ENCODE results near the gene TBC1D2.
A peak's percentile ranks its signal among the peaks of the same experiment; 100 is the strongest.
"Not testable (repeated sequence)": the region's sequence is repeated elsewhere in the genome, so short reads cannot be mapped to it uniquely, and the experiment has no call there.

Gene TBC1D2

GRCh38 chr9:98191671-98192502 lies 63.6 kb downstream of the TBC1D2 start:
- FAIRE-seq (no peak), DNase-seq (ENCODE audit: insufficient read length, low spot score) (peak; percentile 22)

- DNase-seq (ENCODE audit: insufficient read length, low spot score) (no peak), FAIRE-seq (no peak)
Measured at GRCh38 chr9:98191181-98191608, 64.3 kb downstream of the TBC1D2 start.

DNA sequence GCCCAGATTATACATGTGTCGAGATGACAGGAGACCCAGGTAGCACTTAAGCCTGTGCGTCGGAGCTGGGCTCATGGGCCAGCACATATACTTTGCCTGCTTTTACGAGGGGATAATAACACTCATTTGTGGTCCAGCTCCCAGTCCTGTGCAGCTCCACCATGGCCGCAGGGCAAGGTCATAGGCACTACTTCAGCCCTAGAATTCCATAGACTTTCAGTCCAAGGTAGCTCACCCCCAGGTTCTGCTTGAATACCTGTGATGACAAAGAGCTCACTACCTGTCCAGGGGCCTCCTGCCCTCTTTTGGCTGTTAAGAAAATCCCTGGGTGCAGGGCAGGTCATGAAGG lies 64.7 kb downstream of the TBC1D2 start:
- no peak for FAIRE-seq
- no peak for DNase-seq (ENCODE audit: insufficient read length, low spot score)

- DNase-seq (ENCODE audit: insufficient read length, low spot score), result no peak
- FAIRE-seq, result no peak
Measured at GRCh38 chr9:98189412-98189811, 66.0 kb downstream of the TBC1D2 start.

DNA sequence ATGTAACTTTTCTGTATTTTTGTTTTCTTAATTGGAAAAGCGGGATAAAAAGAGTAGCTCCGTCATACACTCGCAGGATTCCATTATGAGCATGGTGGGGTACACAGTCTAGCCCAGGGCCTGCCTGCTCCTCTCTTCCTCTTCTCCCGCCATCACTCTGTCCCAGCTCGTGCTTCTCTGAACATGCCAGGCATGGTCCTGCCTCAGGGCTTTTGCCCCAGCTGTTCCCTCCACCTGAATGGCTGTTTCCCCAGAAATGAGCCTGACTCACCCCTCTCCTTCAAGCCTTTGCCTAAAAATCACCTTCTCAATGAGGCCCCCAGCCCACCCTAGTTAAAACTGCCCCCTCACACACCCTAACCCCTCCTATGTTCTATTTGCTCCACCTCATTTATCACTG lies 67.5 kb downstream of the TBC1D2 start:
- FAIRE-seq, result no peak
- no peak for DNase-seq (ENCODE audit: insufficient read length, low spot score)

- DNase-seq (ENCODE audit: insufficient read length, low spot score) (no peak), FAIRE-seq (no peak)
Measured at GRCh38 chr9:98186236-98186635, 69.2 kb downstream of the TBC1D2 start.

DNA sequence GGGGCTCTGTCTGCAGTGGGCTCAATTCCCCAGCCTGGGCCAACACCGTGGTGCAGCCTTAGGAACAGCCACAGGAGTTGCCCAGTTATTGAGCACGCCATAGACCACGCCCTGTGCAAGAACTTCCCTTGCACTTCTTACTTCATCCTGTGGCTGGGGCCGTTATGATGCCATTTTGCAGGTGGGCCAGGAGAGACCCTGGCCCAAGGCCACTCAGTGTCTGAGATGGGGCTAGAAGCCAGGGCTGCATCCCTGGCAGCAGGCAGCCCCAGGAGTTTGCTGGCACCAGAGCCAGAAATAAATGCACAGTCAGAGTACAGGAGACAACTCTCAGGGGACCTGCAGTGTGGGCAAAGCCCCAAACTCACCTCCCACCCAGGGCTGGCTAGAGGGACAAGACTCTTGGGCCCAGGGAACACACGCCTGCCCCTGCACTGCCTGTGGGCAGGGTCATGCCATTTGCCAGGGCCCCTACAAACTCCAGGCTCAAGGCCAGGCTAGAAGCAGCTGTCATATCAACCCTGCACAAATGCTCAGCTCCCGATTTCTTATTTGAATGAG lies 69.8 kb downstream of the TBC1D2 start:
- FAIRE-seq, result no peak
- no peak for DNase-seq (ENCODE audit: insufficient read length, low spot score)

- DNase-seq (ENCODE audit: insufficient read length, low spot score), result no peak
- no peak for FAIRE-seq
Measured at GRCh38 chr9:98185021-98185567, 70.4 kb downstream of the TBC1D2 start.

- FAIRE-seq (no peak), DNase-seq (ENCODE audit: insufficient read length, low spot score) (no peak)
Measured at GRCh38 chr9:98184326-98184725, 71.1 kb downstream of the TBC1D2 start.

GRCh38 chr9:98182889-98183599 lies 72.4 kb downstream of the TBC1D2 start:
- no peak for DNase-seq (ENCODE audit: insufficient read length, low spot score)
- FAIRE-seq, result no peak

- DNase-seq (ENCODE audit: insufficient read length, low spot score) (no peak), FAIRE-seq (no peak)
Measured at GRCh38 chr9:98182069-98182820, 73.2 kb downstream of the TBC1D2 start.

- no peak for FAIRE-seq
- DNase-seq (ENCODE audit: insufficient read length, low spot score), result no peak
Measured at GRCh38 chr9:98181746-98182068, 73.7 kb downstream of the TBC1D2 start.

DNA sequence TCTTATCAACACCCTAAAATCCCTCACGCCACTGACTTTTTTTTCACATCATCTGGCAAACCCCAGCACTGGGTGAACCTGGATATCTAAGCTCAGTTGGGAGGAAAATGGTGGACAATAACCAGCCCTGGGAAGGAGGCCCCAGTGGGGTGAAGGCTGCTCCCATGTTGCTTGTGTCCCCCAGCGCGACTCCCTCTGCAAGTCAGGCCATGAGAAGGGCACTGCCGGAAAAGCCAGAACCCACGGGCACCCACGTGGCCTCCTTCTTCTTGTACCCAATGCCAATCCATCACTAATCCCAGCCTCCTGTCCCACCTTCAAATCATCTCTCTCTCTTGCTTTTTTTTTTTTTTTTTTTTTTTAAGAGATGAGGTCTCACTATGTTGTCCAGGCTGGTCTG lies 74.5 kb downstream of the TBC1D2 start:
- DNase-seq (ENCODE audit: insufficient read length, low spot score) (no peak), FAIRE-seq (no peak)

- no peak for FAIRE-seq
Measured at GRCh38 chr9:98178874-98179850, 76.3 kb downstream of the TBC1D2 start.

GRCh38 chr9:98176391-98177259 lies 78.8 kb downstream of the TBC1D2 start:
- no peak for FAIRE-seq
- no peak for DNase-seq (ENCODE audit: insufficient read length, low spot score)

More at GRCh38 chr9:98178874-98179850, 76.3 kb downstream of the TBC1D2 start:
- DNase-seq (ENCODE audit: insufficient read length, low spot score), result no peak

- DNase-seq (ENCODE audit: insufficient read length, low spot score), result no peak
- no peak for FAIRE-seq
Measured at GRCh38 chr9:98175762-98176161, 79.7 kb downstream of the TBC1D2 start.

GRCh38 chr9:98175028-98175569 lies 80.3 kb downstream of the TBC1D2 start:
- DNase-seq (ENCODE audit: insufficient read length, low spot score) (no peak), FAIRE-seq (no peak)

DNA sequence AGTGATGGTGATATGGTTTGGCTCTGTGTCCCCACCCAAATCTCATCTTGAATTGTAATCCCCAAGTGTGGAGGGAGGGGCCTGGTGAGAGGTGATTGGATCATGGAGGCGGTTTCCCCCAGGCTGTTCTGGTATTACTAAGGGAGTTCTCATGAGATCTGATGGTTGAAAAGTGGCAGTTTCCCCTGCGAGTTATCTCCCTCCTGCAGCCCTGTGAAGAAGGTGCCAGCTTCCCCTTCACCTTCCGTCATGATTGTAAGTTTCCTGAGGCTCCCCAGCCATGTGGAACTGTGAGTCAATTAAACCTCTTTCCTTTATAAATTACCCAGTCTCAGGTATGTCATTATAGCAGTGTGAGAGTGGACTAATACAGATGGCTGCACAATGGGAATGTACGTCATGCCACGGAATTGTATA lies 80.9 kb downstream of the TBC1D2 start:
- DNase-seq (ENCODE audit: insufficient read length, low spot score); FAIRE-seq: not testable (repeated sequence)

Measured in HTR-8/SVneo (cell line).